ENCODE measurements around the gene RNF126. TPM values are rescaled to one million over a fixed set of nuclear protein-coding genes. Genes with fewer than 3 reads are reported as not detected.

The RNF126 gene
- total RNA-seq, 4 donors from 2014 or later: 96.6 to 156 (median 126) TPM

DNA sequence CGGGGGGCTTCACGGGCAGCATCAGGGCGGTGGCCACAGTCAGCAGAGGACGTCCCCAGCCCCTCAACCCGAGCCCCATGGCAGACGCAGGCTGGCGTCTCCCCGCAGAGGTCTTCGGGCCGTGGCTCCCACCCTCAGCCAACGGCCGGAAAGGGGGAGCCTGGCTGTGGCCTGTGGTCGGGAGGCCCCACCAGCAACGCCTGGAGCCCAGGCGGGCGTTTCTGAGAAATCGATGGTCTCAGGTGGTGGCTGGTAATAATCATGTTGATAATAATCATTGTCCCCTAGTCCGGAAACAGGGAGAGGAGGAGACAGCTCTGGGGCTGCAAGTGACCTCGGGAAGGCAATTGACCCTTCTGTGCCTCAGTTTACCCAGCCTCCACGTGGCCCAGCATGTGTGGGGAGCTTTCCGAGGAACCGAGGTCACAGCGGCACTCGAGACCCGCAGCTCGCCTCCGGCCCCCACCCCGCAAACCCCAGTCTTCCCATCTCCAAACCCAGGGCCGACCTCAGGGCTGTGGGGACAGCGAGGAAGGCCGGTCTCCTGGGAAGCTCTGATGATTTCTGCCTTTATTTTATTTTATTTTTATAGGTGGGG lies 32.4 kb upstream of the RNF126 start, which contains the start of gene PRSS57:
TSS of gene PRSS57 (minus strand) at position 101 of the 598 bp plus-strand sequence. CDS start at position 79, 22 bp downstream.
- intact Hi-C loops (cut with DNase I; ENCODE audit: low total_unique reads): no loop called here
- 62 to 79% methylated on average over 19 to 31 of the region's 31 CpGs for WGBS, 2 donors
- no peak for DNase-seq (ENCODE audit: low spot score in 2 of 2)
- H3K4me3 ChIP-seq (ENCODE audit: low read depth, poor library complexity, severe bottlenecking): no peak within 1 kb of the TSS
- no peak for TF ChIP-seq POLR2A (IDR thresholded peaks at IDR 0.05)
- TF ChIP-seq, protein P1, sequence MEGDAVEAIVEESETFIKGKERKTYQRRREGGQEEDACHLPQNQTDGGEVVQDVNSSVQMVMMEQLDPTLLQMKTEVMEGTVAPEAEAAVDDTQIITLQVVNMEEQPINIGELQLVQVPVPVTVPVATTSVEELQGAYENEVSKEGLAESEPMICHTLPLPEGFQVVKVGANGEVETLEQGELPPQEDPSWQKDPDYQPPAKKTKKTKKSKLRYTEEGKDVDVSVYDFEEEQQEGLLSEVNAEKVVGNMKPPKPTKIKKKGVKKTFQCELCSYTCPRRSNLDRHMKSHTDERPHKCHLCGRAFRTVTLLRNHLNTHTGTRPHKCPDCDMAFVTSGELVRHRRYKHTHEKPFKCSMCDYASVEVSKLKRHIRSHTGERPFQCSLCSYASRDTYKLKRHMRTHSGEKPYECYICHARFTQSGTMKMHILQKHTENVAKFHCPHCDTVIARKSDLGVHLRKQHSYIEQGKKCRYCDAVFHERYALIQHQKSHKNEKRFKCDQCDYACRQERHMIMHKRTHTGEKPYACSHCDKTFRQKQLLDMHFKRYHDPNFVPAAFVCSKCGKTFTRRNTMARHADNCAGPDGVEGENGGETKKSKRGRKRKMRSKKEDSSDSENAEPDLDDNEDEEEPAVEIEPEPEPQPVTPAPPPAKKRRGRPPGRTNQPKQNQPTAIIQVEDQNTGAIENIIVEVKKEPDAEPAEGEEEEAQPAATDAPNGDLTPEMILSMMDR (IDR thresholded peaks at IDR 0.05): no peak

DNA sequence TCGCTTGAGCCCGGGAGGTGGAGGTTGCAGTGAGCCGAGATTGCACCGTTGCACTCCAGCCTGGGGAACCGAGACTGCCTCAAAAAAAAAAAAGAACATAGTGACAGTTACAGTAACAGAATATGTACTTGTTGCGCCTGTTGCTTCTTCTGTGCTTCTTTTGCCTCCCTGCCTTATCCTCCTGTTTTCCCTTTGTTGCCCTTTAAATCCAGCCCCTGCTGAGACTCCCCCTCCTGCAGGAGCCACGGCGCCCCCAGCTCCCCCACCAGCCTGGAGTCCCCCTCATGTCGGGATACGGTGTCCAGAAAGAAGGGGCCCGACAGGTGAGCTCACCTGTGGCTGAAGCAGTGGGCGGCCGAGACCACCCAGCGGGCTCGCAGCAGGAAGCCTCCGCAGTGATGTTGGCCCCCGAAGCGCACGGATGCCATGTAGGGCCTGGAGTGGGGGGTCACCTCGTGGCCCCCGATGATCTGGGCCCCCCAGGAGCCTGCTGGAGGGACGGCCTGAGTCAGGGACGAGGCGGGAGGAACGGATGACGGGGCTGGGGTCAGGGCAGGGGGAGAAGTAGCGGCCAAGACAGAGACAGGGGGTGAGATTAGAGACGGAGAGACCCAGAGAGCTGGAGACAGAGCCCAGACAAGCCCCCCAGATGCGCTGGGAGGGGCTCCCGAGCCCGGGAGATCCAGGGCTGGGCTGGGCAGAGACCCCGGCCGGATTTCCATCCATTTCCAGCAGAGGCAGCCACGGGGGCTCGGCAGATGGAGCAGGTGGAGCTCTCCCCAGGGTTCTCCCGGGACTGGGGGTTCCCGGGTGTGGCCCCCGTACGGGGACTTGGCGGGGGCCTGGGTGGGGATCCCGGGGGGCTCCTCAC lies 31.7 kb upstream of the RNF126 start:
- WGBS, 2 donors: 48 to 51% methylated on average over 35 to 41 of the region's 41 CpGs
- H3K4me3 ChIP-seq (ENCODE audit: low read depth, poor library complexity, severe bottlenecking): no peak overlapping the region
- TF ChIP-seq, protein P1 (IDR thresholded peaks at IDR 0.05): no peak
- no peak for TF ChIP-seq POLR2A (IDR thresholded peaks at IDR 0.05)
- no peak for DNase-seq (ENCODE audit: low spot score in 2 of 2)
- intact Hi-C loops (cut with DNase I; ENCODE audit: low total_unique reads): no loop called here

DNA sequence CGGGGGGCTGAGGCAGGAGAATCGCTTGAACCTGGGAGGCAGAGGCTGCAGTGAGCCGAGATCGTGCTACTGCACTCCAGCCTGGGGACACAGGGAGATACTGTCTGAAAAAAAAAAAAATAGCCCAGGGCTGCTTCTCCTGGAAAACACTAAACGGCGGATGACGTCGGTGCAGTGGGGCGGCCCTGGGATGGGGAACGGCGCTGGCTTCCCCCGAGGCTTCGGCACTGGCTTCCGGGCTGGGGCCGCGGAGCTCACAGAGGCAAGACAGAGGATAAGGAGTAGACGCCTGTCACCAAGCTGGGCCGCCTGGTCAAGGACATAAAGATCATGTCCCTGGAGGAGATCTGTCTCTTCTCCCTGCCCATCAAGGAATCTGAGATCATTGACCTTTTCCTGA lies 27.2 kb upstream of the RNF126 start:
- no peak for DNase-seq (ENCODE audit: low spot score in 2 of 2)
- TF ChIP-seq, protein P1 (IDR thresholded peaks at IDR 0.05): no peak
- no peak for TF ChIP-seq POLR2A (IDR thresholded peaks at IDR 0.05)
- no peak overlapping the region for H3K4me3 ChIP-seq (ENCODE audit: low read depth, poor library complexity, severe bottlenecking)
- WGBS, 2 donors: 45 to 65% methylated on average over 18 of the region's 18 CpGs
- intact Hi-C loops (cut with DNase I; ENCODE audit: low total_unique reads): no loop called here

DNA sequence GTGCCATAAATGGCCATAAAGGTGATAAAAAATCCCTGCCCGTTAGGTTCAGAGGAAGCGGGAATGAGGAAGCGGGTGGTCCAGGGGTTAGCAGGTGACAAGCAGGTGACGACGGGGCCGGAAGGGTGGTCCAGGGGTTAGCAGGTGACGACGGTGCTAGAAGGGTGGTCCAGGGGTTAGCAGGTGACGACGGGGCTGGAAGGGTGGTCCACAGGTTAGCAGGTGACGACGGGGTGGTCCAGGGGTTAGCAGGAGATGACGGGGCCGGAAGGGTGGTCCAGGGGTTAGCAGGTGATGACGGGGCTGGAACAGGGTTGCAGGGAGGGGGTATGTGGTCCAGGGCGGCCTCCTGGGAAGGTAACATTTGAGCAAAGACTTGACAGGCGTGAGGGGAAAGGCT lies 26.0 kb upstream of the RNF126 start:
- intact Hi-C loops (cut with DNase I; ENCODE audit: low total_unique reads): no loop called here
- TF ChIP-seq POLR2A (IDR thresholded peaks at IDR 0.05): no peak
- TF ChIP-seq, protein P1 (IDR thresholded peaks at IDR 0.05): no peak
- no peak for DNase-seq (ENCODE audit: low spot score in 2 of 2)
- 75 to 93% methylated on average over 17 of the region's 17 CpGs for WGBS, 2 donors
- H3K4me3 ChIP-seq (ENCODE audit: low read depth, poor library complexity, severe bottlenecking): no peak overlapping the region

DNA sequence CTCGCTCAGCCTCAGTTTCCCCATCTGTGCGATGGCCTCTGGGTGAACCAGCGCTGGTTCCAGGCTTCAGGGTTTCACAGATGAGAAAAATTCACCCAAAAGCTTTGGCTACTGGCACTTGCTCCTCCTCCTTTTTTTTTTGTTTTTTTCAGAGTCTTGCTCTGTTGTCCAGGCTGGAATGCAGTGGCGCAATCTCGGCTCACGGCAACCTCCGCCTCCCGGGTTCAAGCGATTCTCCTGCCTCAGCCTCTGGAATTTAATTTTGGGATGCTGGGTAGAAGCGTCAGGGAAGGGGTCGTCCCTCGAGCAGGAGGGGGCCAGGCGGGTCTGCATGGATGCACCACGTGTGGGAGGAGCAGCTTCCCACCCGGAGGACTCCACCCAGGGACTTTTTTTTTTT lies 25.2 kb upstream of the RNF126 start:
- WGBS, 2 donors: 45 to 75% methylated on average over 15 of the region's 15 CpGs
- no peak overlapping the region for H3K4me3 ChIP-seq (ENCODE audit: low read depth, poor library complexity, severe bottlenecking)

More for the DNA sequence above, 25.2 kb upstream of the RNF126 start:
- intact Hi-C loops (cut with DNase I; ENCODE audit: low total_unique reads): no loop called here
- TF ChIP-seq, protein P1 (IDR thresholded peaks at IDR 0.05): no peak
- TF ChIP-seq POLR2A (IDR thresholded peaks at IDR 0.05): no peak
- DNase-seq (ENCODE audit: low spot score in 2 of 2): no peak
